HTR-8/SVneo (cell line): ENCODE results near the gene PDZD7.
A peak's percentile ranks its signal among the peaks of the same experiment; 100 is the strongest.

Experiments
- DNase-seq: peaks from one replicate; pipeline ENCODE4 v3.0.0; 2011; ENCODE audit warnings: low spot score, mixed read lengths; ENCODE audit not compliant: insufficient read length
- FAIRE-seq: peaks from 2 replicates; lab custom pipeline; 2011; peaks lifted over from hg19 to GRCh38; lab: Jason Lieb, UNC

Gene PDZD7

DNA sequence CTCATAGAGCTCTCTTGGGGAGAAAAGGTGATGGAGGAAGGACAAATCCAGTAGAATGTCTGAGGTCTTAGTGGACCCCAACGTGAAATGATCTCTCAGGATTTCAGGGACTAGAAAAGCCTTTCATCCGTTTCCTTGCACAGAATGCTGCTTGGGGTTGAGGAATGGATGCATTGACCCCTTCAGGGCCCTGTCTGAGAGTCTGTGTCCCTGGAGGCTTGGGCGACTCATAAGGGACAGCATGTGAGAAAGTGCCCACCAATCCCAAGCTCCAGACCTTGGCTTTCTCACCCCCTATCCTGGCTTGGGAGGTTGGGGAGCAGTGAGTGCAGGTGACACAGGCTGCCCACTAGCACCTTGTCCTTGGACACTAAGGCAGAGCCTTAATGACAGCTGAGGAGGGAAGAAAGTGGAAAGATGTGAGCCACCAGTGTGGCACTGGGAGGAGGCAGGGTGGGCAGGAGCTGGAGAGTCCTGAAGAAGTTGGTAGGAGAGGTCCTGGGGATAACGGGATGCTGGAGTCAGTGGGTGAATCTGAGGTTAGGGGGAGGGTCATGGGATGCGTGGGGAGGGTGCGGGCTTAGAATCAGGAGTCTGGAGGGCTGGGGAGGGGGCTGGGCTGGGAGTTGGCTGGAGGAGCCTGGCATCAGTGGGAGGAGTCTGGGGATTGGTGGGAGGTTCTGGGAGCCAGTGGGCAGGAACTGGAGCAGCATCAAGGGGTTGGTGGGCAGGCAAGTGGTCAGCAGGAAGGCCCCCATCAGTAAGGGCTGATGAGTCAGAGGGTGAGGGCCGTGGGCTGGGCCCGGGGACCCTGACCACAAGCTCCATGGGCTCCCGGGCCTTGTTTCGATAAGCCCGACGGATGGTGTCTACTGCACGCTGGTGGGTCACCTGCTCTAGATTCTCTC is 22.8 kb downstream of the PDZD7 start:
- DNase-seq (no peak), FAIRE-seq (no peak)

DNA sequence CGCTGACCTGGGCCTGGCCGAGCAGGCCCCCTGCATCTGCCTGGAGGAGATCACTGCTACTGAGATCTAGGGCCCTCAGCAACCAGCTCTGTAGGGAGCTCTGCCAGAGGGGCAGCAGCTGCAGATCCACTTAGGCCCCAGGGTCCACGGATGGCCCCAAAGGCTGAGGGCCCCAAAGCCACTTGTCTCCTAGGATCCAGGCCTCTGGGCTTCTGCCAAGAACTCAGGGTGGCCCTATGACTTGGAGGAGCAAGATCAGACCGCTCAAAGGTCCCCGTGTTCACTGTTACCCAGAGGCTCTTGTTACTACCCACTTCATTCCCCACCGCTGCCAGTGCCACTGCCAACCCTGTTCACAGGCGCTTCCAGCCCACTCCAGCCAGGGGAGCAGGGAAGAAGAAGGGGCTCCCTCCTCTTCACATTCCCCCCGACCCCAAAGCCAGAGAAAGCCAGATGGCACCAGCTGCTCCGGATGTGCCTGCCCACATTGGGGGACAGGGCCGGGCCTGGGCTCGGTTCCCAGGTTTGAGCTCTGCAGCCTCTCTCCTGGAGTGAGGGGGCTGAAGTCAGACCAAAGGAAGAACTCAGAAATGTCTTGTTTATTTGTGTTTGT is 23.7 kb downstream of the PDZD7 start:
- FAIRE-seq (no peak), DNase-seq (no peak)

DNA sequence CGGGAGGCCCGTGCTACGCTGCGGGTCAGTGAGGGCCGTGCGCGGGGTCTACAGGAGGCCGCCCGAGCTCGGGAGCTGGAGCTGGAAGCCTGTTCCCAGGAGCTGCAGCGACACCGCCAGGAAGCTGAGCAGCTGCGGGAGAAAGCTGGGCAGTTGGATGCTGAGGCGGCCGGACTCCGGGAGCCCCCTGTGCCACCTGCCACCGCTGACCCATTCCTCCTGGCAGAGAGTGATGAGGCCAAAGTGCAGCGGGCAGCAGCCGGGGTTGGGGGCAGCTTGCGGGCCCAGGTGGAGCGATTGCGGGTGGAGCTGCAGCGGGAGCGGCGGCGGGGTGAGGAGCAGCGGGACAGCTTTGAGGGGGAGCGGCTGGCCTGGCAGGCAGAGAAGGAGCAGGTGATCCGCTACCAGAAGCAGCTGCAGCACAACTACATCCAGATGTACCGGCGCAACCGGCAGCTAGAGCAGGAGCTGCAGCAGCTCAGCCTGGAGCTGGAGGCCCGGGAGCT is 24.3 kb downstream of the PDZD7 start:
- FAIRE-seq (no peak), DNase-seq (no peak)

DNA sequence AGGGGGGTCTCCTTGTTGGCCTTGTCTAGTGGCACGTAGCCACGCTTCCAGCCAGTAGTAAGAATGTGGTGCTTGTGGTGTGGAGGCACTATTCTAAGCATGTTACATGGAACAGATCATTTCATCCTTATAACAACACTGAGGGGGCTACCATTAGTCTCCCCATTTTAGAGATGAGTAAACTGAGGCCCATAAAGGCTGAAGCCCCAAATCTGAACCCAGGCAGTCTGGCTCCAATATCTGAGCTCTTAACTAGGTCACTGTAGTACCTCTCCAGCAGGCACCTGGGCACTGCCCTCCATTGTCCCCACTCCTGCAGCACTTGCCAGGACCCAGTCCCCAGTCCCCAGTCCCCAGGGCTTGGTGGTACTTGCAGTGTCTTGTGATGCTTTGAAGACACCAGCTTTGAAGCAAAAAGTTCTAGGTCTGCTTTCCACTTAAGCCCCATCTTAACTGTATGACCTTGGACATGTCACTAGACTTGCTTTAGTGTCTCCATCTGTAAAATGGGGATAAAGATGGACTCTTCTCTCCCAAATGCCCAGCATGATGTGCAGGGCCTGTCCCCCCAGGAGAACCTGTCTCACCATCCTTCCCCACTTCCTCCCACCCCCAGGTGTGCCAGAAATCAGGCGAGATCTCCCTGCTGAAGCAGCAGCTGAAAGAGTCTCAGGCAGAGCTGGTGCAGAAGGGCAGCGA is 24.9 kb downstream of the PDZD7 start:
- FAIRE-seq = no peak

DNA sequence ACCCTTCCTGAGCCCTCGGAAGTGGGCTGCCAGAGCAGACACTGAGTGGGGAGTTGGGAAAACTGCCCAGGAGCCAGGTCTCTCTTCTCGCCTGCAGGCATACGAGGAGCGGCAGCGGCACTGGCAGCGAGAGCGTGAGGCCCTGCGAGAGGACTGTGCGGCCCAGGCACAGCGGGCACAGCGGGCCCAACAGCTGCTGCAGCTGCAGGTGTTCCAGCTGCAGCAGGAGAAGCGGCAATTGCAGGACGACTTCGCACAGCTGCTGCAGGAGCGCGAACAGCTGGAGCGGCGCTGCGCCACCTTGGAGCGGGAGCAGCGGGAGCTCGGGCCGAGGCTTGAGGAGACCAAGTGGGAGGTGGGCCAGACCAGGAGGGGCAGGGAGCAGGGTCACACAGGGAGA is 25.6 kb downstream of the PDZD7 start:
- DNase-seq (no peak), FAIRE-seq (peak; percentile 38)

More for the DNA sequence above, 24.9 kb downstream of the PDZD7 start:
- DNase-seq = no peak

DNA sequence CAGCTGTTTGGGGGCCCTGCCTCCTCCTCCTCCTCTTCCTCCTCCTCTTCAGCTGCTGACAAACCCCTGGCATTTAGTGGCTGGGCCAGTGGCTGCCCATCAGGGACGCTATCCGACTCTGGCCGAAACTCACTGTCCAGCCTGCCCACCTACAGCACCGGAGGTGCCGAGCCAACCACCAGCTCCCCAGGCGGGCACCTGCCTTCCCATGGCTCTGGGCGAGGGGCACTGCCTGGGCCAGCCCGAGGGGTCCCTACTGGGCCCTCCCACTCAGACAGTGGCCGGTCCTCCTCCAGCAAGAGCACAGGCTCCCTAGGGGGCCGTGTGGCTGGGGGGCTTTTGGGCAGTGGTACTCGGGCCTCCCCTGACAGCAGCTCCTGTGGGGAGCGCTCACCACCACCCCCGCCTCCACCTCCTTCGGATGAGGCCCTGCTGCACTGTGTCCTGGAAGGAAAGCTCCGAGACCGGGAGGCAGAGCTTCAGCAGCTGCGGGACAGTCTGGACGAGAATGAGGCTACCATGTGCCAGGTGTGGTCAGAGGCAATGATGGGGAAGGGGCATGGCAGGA is 27.2 kb downstream of the PDZD7 start:
- FAIRE-seq (no peak), DNase-seq (no peak)

DNA sequence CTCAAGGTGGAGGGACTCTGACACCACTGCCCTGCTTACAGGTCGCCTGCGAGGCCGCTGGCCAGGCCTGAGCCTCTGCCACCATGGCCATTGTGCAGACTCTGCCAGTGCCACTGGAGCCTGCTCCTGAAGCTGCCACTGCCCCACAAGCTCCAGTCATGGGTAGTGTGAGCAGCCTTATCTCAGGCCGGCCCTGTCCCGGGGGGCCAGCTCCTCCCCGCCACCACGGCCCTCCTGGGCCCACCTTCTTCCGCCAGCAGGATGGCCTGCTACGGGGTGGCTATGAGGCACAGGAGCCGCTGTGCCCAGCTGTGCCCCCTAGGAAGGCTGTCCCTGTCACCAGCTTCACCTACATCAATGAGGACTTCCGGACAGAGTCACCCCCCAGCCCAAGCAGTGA is 28.5 kb downstream of the PDZD7 start:
- no peak for DNase-seq
- FAIRE-seq = no peak

DNA sequence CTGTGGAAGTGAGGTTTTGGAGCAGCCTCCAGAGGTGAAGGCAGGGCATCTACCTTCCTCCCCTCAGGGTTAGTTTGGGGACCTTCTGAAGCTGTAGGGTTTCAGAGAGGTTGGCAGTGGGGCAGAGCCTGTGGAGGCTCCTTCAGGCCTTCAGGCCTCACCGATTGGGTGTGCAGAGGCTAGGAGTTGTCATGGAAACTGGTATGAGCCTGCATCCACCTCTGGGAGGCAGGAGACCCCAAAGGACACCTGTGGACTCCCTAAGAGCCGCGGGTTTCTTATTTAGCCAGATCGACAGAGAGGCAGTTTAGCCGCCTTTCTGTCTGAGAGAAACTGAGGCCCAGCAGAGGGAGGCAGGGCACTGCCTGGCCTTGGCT is 29.3 kb downstream of the PDZD7 start:
- no peak for FAIRE-seq
- no peak for DNase-seq

DNA sequence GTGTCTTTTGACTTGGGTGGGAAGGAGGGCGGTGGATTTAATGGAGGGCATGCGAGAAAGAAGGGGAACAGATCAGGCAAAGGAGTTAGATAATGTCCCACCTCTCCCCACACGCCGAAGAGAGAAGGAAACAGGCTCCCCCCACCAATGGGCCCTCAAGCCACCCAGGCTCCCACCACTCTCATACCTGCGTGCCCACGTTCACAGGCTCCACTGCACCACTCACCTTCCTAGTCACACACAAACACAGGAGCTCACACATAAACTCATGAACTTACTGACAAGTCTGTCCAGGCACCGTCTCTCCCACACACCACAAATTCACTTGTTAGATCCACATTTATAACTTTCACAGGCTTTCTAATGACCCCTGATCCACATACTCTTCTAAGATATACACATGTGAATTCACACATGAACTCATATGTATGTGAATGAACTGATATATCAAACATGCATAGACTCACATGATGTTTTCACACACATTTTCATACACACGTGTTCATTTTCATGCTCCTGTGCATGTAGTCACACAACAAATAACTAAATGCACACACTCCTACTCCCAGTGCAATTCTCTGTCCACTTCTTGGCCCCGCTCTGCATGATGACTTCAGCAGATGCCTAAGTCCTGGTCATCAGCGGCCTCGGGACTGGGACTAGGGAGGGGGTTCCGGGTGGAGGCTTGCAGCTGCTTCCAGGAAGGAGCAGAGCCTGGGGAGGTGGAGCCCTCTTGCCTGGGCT is 29.8 kb downstream of the PDZD7 start:
- FAIRE-seq (peak; percentile 20), DNase-seq (no peak)

DNA sequence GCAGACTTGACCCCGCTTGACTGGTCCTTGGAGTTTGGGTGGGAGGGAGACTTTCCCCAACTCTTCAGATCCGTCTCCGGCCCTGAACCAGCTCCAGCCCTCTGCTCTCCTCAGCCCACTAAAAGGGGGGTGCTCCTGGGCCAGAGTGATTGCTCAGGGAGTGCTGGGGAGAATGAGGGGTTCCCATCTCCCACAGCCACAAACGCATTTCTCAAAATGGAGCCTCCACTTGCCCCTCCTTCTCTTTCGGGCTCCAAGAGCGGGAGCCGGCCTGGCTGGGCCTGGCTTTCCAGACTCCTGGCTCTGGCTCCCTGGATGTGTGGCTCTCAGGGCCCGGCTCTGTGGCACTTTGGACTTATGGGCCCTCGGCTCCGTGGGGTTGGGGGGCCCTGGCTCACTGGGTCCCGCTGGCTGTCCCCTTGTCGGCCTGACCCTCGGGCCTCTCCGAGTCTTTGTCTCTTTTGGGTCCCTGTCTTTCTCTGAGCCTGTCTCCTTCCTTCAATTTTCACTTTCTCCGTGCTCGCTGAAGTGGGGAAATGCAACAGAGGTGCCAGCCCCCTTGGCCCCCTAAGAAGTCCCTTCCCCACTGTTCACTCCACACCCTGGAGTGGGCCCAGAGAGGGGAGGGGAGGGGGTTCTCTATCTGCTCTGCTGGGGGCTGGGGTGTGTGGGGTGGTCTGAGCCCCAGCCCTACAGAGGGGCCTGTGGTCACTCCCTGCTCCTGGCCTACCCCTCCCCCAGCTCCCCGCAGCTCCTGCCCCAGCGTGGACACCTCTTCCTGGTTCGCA is 30.6 kb downstream of the PDZD7 start:
- DNase-seq (no peak), FAIRE-seq (no peak)

DNA sequence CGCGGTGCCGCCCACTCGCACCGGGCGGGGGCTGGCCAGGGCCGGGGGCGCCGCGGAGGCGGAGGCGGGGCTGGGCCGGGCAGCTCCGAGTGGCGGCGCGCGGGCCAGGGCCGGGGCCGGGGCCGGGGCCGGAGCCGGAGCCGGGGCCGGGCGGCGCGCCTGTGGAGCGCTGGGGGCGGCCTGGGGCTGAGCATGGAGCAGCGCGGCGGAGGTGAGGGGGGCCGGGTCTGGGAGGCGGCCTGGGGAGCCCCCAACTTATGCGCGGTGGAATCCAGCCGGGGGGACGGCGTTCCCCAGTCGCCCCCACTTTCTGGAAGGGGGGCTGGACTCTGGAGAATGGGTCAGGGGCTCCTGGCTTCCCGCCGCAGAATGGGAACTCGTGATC is 31.2 kb downstream of the PDZD7 start, which contains the start of gene LZTS2:
LZTS2 (plus strand) TSS at position 67 of the 385 bp plus-strand sequence. CDS start 2,731 bp downstream, outside the sequence.
- no peak for DNase-seq
- no peak for FAIRE-seq

DNA sequence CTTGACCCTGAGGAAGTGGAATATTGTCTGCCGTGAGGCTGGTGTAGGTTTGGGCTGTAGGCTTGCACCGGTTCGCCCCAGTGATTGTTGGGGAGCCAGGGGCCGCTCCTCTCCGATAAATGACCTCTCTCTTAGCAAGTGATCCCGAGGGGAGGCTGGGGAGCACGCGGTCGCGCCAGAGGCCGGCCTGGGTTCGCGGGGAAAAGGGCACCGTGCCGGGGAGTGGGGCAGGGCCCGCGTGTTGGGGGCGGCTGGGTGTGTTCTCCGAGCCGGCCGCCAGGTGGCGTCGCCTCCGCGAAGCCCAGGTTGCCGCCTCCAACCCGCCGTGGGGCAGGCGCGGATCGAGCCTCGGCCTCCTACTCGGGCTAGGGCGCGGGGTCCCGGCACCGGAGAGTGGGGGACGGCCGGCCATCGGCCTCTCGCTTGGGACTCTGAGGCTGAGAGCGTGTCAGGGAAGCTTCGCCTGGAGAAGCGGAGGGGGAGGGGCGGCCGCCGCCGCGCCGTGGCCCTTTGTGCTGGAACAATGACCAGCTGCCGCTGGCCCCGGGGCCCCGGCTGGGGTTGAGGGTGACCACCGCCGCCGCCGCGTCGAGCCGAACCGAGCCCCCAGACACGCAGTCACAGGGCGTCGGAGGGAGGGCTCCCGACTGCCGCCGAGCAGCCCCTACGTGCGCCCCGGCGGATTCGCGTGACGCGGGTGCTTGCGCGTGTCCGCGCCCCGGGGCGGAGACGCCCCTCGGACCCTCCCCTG is 31.8 kb downstream of the PDZD7 start:
- DNase-seq (no peak), FAIRE-seq (peak; percentile 88)

DNA sequence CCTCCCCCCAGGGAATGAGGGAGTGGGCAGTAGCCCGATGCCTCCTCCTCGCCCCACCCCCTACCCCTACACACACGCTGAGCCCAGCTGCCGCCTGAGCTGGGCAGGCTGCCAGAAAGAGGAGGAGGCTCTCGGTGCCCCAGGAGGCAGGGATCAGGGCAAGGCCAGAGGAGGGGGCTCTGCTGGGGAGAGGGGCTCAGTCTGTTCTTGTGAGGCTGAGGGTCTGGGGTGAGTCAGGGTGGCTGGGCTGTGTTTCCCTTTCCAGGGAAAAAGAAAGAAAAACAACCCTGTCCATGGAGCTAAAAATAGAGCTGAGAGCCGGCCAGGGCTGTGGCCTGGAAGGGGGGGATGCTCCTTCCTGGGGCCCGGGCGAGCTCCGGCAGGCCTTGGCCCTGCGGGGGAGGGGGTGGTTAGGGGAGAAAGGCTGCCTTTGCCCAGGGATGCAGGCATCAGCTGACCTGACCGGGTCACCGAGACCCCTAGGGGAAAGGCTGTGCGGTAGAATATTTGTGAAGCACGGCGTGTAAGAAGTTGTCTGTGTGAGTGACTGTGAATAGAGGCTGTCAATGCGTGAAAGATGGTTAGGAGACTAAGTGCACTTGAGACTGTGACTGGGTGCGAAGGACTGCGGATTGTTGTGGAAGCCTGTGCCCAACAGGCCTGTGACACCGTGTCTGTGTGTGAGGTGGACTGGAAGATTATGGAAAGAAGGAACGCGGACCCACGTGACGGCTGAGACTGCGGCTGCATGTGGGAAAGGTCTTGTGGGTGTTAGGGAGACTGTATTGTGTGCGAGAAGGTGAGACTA is 32.5 kb downstream of the PDZD7 start:
- peak; percentile 94 for FAIRE-seq

DNA sequence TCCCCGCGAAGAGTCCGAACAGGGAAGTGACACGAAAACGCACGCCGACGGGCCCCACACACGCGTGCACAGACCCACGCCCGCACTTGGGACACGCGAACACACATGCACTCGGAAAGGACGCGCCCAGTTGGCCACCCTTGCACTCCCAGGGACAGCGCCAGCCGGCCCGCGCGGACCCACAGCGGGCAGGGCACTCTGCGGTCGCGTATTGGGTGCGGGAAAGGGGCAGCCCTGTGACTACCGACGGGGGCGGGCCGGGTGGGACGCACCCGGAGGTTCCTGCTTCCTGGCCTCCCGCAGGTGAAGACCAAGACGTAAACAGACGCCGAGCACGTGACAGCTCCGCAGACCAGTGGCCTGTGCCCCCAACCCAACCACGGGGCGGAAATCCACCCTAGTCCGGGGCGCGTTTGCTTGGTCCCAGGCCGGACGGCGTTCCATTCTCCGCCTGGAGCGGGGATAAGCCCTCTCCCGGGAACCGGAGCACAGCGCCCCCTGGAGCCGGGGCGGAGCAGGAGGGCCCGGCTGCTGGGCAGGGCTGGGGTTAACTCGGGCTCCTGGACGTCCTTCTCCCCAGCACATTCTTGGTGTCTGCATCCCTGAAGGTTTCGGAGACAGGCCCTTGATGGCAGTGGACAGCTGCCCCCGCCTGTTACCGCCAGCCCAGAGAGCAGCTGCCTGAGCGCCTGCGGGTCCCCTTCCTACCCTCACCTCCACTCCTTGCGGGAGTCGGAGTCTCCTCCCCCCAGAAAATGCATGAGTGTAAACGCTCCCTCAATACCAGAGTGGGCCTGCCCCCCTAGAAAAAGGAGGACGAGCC is 33.4 kb downstream of the PDZD7 start:
- DNase-seq (peak; percentile 83), FAIRE-seq (no peak)

More for the DNA sequence above, 32.5 kb downstream of the PDZD7 start:
- DNase-seq = peak; percentile 92

DNA sequence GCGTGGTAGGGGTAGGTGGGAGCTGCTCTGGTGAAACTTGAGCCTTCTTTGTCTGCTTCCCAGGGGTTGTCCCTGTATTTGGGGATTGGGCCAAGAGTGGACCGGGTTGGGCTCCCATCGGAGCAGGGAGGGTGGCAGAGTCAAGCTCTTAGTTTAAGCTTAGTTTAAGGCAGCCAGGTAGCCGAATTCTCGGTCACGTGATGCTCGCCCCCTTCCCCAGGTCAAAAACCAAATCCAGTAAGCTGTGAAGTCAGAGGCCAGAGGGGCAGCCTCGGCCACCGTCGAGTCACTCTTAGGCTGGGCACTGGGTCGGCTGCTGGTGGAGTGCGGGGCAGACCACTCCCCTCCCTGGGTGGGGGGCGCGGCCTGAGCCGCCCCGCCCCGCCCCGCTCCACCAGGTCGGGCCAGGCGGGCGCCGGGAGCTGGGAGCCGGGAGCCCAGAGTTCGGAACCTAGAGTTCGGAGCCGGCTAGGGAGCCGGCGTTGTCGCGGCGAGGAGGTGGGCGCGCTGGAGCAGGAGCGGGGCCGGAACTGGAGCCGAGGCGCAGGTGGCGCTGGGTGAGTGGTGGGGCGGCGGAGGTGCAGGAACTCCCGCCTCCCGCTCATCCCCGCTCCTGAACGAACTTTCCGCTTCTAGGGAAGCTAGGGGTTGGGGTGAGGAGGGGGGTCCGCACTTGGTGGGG is 34.1 kb downstream of the PDZD7 start:
- DNase-seq (no peak), FAIRE-seq (no peak)

DNA sequence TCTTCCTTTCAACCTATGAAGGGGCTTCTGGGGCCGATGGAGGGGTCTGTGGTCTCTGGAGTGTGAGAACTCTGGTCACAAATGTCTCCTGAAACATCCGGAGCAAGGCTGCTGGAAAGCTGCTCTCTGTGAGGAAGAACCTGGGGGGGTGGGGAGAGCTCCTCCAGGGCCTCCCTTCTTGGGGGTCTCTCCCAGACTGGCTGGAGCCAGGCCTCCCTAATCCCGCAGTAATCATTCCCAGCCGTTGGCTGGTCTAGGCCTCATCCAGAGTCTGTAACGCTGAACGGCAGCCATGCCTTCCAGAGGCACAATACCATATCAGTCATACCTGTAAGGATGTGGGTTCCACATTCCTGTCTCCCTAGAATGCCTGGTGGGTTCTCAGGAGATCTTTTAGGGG is 35.7 kb downstream of the PDZD7 start:
- no peak for DNase-seq
- FAIRE-seq = no peak
